Muscle layer of colon (tissue), 2 donors: ENCODE measurements around the gene DLK1.

ENCODE experiments used
- H3K27ac ChIP-seq: one replicate; pipeline ENCODE4 v1.7.0; 2013; ENCODE audit warnings: low read depth, mild to moderate bottlenecking, low read length, moderate library complexity
- H3K27me3 ChIP-seq, 2 donors: one replicate each; pipeline ENCODE4 v1.7.0; 2013; ENCODE audit warnings: low read length in 2 of 2, mild to moderate bottlenecking in 2 of 2; ENCODE audit not compliant: insufficient read depth in 2 of 2, control insufficient read depth in 1 of 2
- H3K36me3 ChIP-seq: one replicate; pipeline ENCODE4 v1.7.0; 2013; ENCODE audit warnings: mild to moderate bottlenecking, low read length; ENCODE audit not compliant: insufficient read depth
- H3K4me1 ChIP-seq: one replicate; pipeline ENCODE4 v1.7.0; 2013; ENCODE audit warnings: mild to moderate bottlenecking, low read length; ENCODE audit not compliant: insufficient read depth
- H3K4me3 ChIP-seq, 2 donors: one replicate each; pipeline ENCODE4 v1.7.0; 2013; ENCODE audit warnings: low read length in 2 of 2, low read depth in 1 of 2, mild to moderate bottlenecking in 1 of 2, moderate library complexity in 1 of 2
- H3K9ac ChIP-seq: one replicate; pipeline ENCODE4 v1.7.0; 2013; ENCODE audit warnings: low read length
- H3K9me3 ChIP-seq: one replicate; pipeline ENCODE4 v1.7.0; 2013; ENCODE audit warnings: mild to moderate bottlenecking, low read length
- donor health status: abdominal sarcoma.
- donor health status: Adenocarcinoma of cecum.

DLK1 gene

DNA sequence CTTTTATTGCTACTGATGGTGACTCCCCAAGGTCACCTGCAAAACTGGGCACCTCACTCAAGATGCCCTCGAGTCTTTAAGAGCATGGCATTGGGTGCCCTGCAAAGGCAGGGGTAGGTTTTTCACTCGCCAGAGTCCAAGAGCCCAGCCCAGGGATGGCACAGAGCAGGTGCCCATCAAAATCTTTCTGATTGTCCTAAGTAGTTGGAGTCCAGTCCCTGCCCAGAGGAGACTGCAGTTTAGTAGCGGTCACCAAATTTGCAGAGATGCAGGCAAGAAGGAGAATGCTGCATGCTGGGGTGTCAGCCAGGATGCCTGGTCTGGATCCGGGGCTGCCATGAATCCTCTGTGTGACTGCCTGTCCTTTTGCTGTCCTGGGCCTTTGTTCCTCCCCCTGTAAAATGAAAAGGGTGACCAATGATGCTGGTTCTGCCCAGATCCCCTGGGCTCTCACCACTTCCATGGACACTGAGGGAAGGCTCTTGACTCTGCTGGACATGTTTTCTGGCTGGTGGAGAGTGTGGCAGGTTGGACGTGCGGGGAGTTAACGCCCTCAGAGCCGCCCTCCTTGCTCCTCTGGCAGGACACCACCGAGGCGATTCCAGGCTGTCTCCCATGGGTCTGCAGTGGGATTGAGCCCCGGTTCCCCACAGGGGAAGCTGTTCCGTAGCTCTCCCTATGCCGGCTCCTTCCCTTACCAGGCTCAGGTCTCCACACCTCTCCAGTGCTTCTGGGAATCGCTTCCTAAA is 41.3 kb downstream of the DLK1 start:
- no peak overlapping the region for H3K4me3 ChIP-seq
- H3K9ac ChIP-seq = no peak overlapping the region
- no peak overlapping the region for H3K27ac ChIP-seq
- H3K9me3 ChIP-seq = no peaks in the 10 kb centered on the region
- H3K27me3 ChIP-seq = peaks cover 0 to 4% of the 10 kb centered on the region in 2 donors
- no peaks in the 10 kb centered on the region for H3K36me3 ChIP-seq
- no peaks in the 10 kb centered on the region for H3K4me1 ChIP-seq

DNA sequence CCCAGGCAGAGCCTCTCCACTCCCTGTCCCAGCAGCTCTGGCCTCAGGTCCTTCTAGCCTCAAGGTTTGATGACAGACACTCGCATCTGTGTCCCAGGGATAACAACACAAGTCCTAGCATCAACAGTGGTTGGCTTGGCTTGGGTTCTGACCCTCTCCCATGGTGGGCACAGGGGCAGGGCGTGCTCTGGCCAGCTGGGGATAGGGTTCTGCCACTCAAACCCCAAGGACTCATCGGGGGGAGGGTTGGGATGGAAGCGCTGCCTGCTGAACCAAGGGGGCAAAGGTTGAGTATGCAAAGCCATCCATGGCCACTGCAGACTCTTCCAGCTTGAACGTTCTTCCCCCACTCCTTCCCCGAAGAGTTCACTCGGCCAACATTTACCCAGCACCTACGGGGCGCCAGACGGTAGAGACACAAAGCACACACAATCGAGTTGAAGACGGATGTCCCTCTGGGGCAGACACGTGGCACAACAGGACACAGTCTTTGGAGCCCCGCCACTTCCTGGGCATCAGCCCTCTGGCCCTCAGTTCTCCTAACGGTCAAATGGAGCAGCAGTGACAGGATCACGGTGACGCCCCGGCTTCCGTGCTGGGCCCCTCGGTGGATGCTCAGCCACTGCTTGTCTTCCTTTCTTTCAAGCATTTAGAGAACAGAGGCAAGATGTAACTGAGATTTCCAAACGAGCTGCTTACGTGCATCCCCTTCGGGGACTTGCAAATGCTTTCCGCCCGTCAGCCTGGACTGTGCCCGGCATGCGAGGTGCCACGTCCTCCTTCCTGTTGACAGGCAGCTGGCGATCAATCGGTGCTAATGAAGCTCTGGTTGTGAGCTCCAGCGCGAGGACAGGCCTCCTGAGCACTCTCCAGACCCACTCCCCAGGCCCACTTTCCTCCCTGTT is 42.6 kb downstream of the DLK1 start:
- no peaks in the 10 kb centered on the region for H3K4me1 ChIP-seq
- H3K4me3 ChIP-seq = no peak overlapping the region
- no peak overlapping the region for H3K9ac ChIP-seq
- H3K27me3 ChIP-seq = peaks cover 0 to 4% of the 10 kb centered on the region in 2 donors
- H3K9me3 ChIP-seq = no peaks in the 10 kb centered on the region
- no peak overlapping the region for H3K27ac ChIP-seq
- H3K36me3 ChIP-seq = no peaks in the 10 kb centered on the region

DNA sequence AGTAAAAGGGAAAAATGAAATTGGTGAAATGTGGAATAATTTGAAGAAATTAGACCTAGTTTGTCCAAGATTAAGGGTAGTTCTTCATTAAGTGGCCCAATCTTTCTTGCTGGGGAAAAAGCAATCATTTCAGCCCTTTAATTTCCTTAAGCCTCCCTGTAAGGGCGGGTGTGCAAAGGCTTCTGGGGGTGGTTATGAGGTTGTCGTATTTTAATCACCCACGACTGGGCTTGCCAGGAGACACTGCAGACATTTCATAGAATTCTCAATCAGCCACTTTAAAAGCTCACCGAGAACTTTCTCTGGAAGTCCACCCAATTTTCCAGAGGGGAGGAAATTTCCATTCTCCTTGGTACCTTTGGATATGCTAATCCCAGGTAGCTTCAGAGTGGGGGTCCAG is 43.4 kb downstream of the DLK1 start:
- Histone ChIP-seq H3K4me1 (no peaks in the 10 kb centered on the region), H3K9me3 (no peaks in the 10 kb centered on the region), H3K36me3 (no peaks in the 10 kb centered on the region), H3K27me3 (peaks cover 0 to 4% of the 10 kb centered on the region in 2 donors), H3K4me3 (no peak overlapping the region), H3K27ac (no peak overlapping the region), H3K9ac (no peak overlapping the region)

DNA sequence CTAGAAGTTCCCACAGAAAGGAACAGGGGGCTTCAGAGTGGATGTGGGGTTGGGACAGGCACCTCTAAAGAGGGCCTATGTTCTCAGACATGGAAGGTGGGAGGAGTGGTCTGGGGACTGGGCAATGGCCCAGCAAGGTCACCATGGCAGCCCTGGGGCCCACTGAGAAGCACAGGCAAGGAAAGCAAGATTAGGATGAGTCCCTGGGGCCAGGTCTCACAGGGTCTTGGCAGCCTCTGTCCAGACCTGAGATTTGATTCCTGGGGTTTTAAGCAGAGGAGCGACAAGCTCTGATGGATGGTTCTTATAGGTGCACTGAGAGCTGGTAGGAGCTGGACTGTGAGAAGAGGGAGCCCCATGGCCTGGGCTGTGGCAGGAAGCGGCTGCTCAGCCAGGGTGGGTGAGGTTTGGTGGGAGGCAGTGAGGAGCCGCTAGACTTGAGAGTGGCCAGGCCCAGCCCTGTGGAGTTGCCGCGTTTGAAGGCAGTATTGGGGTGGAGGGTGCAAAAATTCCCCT is 44.0 kb downstream of the DLK1 start:
- H3K4me1 ChIP-seq = no peaks in the 10 kb centered on the region
- H3K27ac ChIP-seq = no peak overlapping the region
- H3K4me3 ChIP-seq = no peak overlapping the region
- no peaks in the 10 kb centered on the region for H3K36me3 ChIP-seq
- H3K9ac ChIP-seq = no peak overlapping the region
- H3K9me3 ChIP-seq = no peaks in the 10 kb centered on the region
- peaks cover 0 to 4% of the 10 kb centered on the region in 2 donors for H3K27me3 ChIP-seq

DNA sequence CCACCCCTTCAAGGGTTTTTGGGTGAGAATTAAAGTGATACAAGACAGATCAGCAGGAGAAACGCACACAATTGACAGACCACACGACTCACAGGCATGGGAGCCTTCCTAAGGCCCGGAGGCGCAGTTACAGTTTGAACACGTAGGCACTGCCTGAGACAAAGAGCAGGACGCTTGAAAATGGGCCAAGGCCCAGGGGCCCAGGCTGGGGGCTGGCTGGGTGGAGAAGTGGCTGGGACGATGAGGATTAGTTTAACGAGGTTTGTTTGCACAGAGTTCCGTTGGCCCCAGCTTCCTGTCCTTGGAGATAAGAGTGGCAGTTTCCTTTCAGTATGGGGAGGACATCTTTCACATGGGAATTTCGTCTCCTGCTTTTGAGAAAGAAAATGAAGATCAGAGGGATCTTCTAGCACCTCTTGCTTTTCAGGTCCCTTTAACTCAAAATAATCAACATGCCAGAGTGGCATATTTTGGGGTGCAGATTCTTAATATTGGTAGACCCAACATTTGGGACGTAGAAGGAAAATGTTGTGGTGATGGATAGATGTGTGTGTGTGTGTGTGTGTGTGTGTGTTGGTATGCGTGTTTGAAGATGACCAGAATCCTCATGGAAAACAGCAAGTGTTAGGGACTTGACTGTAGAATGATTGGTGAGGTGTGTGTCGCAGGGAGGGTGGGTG is 44.6 kb downstream of the DLK1 start:
- no peak overlapping the region for H3K9ac ChIP-seq
- no peak overlapping the region for H3K4me3 ChIP-seq
- H3K4me1 ChIP-seq = no peaks in the 10 kb centered on the region
- no peaks in the 10 kb centered on the region for H3K9me3 ChIP-seq
- peaks cover 0 to 4% of the 10 kb centered on the region in 2 donors for H3K27me3 ChIP-seq
- H3K36me3 ChIP-seq = no peaks in the 10 kb centered on the region
- H3K27ac ChIP-seq = no peak overlapping the region

DNA sequence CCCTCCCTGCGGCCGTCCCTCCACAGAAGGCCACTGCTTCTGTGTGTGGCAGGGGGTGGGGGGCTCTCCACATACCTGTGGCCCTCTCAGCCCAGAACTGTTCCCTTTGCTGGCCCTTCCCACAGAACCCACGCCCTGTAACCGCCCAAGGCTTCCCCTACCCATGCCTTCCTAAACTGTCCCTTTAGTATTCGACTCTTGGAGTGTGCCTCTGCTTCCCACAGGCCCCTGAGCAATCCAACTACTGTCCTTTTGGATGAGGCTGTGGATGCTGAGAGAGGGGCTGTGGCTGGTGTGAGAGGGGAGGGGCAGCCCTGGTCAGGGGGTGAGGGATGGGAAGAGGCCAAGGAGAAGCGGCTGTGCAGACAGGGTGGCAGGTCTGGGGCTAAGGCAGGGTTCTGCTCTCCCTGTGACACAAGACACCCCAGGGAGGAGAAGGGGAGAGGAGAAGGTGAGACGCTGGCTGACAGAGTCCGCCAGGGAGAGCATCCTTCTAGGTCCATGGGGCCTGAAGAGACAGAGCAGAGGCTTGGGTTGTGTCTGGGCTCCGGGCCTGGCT is 46.0 kb downstream of the DLK1 start:
- Histone ChIP-seq H3K9ac (no peak overlapping the region), H3K27me3 (peaks cover 0 to 4% of the 10 kb centered on the region in 2 donors), H3K4me3 (no peak overlapping the region), H3K4me1 (no peaks in the 10 kb centered on the region), H3K9me3 (no peaks in the 10 kb centered on the region), H3K27ac (no peak overlapping the region), H3K36me3 (no peaks in the 10 kb centered on the region)

DNA sequence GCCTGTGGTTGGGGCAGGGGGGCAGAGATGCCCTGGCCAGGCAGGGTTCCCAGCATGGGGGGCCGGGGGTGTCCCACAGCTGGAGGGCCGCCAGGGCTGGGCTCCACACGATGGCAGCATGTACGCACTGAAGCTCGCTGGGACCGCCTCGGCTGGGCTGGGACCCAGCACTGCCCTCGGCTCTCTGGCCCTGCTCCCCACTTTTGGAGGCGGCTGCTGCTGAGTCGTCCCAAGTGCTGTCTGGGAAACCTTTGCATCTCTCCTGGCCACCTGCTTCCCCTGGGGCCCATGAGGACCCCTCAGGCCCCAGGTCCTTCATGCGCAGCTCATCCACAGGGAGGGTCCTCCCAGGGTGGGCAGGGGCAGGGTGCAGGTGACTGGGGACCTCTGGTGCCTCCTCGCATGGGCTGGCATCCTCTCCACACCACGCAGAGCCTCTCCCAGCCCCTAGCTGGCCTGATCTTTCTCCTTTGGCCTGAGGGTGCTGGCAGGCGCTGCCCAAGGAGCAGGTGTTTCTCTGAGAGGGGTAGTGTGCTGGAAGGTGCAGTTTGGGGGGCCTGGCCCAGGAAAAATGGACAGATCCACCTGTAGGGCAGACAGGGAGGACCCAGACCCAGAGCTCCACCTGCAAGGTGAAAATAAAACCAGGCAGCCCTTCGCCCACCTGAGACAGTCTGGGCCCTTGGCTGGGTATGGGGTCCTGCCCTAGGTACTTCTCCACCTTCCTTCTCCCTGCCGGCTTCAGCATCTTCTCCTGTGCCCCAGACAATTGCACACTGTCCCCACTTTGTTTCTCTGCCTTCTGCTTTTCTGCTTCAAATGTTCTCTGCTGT is 46.9 kb downstream of the DLK1 start:
- H3K9me3 ChIP-seq = no peaks in the 10 kb centered on the region
- H3K27ac ChIP-seq = no peak overlapping the region
- H3K36me3 ChIP-seq = no peaks in the 10 kb centered on the region
- peaks cover 0 to 2% of the 10 kb centered on the region in 2 donors for H3K27me3 ChIP-seq
- H3K4me3 ChIP-seq = no peak overlapping the region
- H3K9ac ChIP-seq = no peak overlapping the region
- H3K4me1 ChIP-seq = no peaks in the 10 kb centered on the region

DNA sequence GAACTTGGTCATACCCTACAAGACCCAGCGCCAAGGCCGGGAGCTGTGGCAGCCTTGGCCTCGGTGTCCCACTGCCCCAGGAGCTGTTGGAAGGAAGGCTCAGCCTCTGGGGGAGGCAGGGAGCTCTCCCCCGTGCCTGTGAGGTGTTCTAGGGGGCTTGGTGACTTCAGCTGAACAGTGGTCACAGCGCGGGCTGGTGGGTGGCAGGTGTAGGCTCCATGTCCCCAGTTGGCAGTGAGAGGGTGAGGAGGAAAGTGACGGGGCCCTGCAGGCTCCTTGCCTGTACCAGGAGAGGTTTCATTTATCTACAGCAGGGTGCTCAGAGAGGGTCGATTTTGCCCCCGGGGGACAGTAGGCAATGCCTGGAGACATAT is 47.5 kb downstream of the DLK1 start:
- H3K27me3 ChIP-seq = no peaks in the 10 kb centered on the region
- no peak overlapping the region for H3K9ac ChIP-seq
- no peaks in the 10 kb centered on the region for H3K9me3 ChIP-seq
- no peak overlapping the region for H3K27ac ChIP-seq
- no peaks in the 10 kb centered on the region for H3K36me3 ChIP-seq
- no peaks in the 10 kb centered on the region for H3K4me1 ChIP-seq
- H3K4me3 ChIP-seq = no peak overlapping the region

DNA sequence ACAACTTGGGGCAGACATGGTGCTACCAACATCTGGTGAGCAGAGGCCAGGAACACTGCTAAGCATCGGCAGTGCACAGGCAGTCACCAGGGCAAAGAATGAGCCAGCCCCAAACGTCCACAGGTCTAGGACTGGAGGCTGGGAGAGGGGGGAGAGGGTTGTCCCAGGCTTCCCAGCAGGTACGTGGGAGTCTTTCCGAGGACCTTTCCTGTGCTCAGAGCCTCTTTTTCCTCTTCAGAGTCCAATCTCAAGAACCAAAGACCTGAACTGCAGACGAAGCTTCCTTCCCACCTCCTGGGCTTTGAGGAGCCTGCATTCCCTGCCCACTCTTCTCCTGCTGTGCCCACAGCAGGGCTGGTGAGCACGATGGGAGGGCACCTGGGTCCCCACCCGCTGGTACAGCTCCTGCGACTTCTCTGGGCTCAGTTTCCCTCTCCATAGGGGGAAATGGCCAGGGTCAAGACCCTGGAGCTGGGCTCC is 48.7 kb downstream of the DLK1 start:
- Histone ChIP-seq H3K27ac (no peak overlapping the region), H3K4me1 (no peaks in the 10 kb centered on the region), H3K27me3 (no peaks in the 10 kb centered on the region)

DNA sequence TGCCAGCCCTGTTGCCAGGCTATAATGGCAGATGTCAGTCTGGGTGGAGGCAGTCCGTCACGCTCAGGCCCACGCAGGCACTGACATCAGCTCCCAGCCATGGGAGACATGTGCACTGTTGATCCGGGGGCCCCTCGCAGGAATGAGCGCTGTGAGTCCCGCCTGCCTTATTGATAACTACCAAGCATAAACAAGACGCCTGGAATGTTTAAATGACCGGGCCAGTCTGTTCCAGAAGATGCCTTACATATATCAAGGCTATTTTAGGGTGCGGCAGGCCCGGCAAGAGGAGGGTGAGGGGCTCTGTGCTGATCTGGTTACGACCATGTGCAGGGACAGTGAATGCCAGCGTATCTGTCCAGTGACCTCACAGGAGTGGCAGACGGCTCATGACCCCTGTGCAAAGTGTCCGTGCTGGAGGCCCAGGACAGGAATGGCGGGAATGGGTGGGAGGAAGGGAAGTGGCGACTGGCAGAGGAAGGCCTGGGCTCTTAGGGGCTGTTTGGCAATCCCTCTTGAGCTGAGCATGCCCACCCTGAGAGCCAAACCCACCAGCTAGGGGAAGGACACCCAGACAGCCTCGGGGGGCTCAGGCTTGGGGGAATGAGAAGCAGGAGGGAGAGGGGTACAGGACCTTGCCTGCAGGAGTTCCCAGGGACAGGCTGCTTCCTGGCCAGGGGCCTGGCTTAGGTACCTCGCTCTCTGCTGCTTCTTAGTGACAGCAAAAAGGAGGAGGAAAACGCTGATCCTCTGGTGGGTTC is 49.3 kb downstream of the DLK1 start:
- Histone ChIP-seq H3K27me3 (no peaks in the 10 kb centered on the region), H3K9me3 (no peaks in the 10 kb centered on the region), H3K36me3 (no peaks in the 10 kb centered on the region), H3K4me1 (no peaks in the 10 kb centered on the region), H3K27ac (no peak overlapping the region), H3K9ac (no peak overlapping the region), H3K4me3 (no peak overlapping the region)

More for the DNA sequence above, 48.7 kb downstream of the DLK1 start:
- H3K9me3 ChIP-seq = no peaks in the 10 kb centered on the region
- no peaks in the 10 kb centered on the region for H3K36me3 ChIP-seq
- H3K4me3 ChIP-seq = no peak overlapping the region
- no peak overlapping the region for H3K9ac ChIP-seq
